ENCODE measurements around the gene KLB. TPM values are rescaled to one million over a fixed set of nuclear protein-coding genes. Genes with fewer than 3 reads are reported as not detected.
"Not testable (repeated sequence)": the region's sequence is repeated elsewhere in the genome, so short reads cannot be mapped to it uniquely, and the experiment has no call there.

Gene KLB
- total and polyA plus RNA-seq, 4 donors, result 0.06 to 0.45 (median 0.32) TPM

DNA sequence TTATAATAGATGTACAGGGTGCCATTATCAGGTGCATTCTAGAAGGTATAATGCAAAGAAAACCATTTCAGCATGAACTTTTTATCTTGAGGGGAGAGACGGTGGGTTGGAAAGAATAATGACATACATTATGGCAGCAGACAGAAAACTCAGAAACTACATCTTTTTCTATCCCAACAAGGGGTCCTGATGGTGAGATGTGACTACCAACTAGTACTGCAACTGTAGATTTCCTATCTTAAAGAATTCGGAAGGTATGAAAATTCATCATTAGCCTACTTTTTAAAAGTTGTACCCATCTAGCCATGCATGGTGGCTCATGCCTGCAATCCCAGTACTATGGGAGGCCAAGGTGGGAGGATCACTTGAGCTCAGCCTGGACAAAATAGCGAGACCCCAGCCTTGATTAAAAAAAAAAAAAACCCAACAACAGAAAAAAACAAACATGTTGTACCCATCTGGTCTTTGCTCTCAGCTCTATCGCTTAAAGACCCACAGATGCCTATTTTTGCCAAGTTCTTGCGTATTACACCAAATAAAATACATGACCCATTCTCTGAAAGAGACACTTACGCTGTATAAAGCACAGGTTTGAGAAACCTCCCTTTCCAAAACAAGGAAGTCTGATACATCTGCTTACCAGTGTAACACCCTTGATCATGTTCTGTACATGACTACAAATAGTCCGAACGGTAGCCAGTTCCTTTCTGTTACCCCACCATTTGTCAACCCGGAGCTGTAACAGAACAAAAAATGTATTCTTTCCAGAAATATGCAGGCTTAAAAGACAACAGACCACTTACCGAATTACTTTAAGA is 50.4 kb downstream of the KLB start:
- no peaks in the 10 kb centered on the region for H3K9me3 ChIP-seq (ENCODE audit: control insufficient read depth, insufficient read depth, low read length)
- H3K27me3 ChIP-seq (ENCODE audit: control insufficient read depth, insufficient read depth, low read length), result no peaks in the 10 kb centered on the region
- WGBS (ENCODE audit: insufficient coverage), result 84% methylated on average over 7 of the region's 10 CpGs
- H3K36me3 ChIP-seq (ENCODE audit: control insufficient read depth, insufficient read depth, low read length), result peaks cover 27% of the 10 kb centered on the region
- peak overlapping the region; percentile 99 for H3K4me3 ChIP-seq (ENCODE audit: low read depth, low read length)
- H3K27ac ChIP-seq (ENCODE audit: low read depth, low read length), result no peak overlapping the region
- peaks cover 15% of the 10 kb centered on the region for H3K4me1 ChIP-seq (ENCODE audit: control insufficient read depth, insufficient read depth, low read length)
- no peak for DNase-seq (ENCODE audit: low read depth in 4 of 6, low spot score in 6 of 6)

GRCh38 chr4:39458161-39458504 is 51.4 kb downstream of the KLB start:
- Histone ChIP-seq H3K4me1 (ENCODE audit: control insufficient read depth, insufficient read depth, low read length) (peaks cover 15% of the 10 kb centered on the region), H3K4me3 (ENCODE audit: low read depth, low read length) (peak overlapping the region; percentile 99), H3K36me3 (ENCODE audit: control insufficient read depth, insufficient read depth, low read length) (peaks cover 24% of the 10 kb centered on the region), H3K27ac (ENCODE audit: low read depth, low read length) (peak overlapping the region; percentile 99)
- 0% methylated on average over 10 of the region's 13 CpGs for WGBS (ENCODE audit: insufficient coverage)
- DNase-seq (ENCODE audit: low read depth in 4 of 6, low spot score in 6 of 6); H3K9me3 ChIP-seq (ENCODE audit: control insufficient read depth, insufficient read depth, low read length); H3K27me3 ChIP-seq (ENCODE audit: control insufficient read depth, insufficient read depth, low read length): not testable (repeated sequence)

GRCh38 chr4:39458505-39459300 is 52.0 kb downstream of the KLB start, which contains the start of the genes LIAS and RPL9:
Gene LIAS, plus strand, starts transcription at chr4:39459056. Its CDS starts 62 bp downstream, at chr4:39459118.
Gene RPL9, minus strand, starts transcription at chr4:39458922. Its CDS starts 483 bp downstream, at chr4:39458439.
- Histone ChIP-seq H3K4me3 (ENCODE audit: low read depth, low read length) (peak within 1 kb of the TSS; percentile 99), H3K27me3 (ENCODE audit: control insufficient read depth, insufficient read depth, low read length) (no peaks in the 10 kb centered on the region), H3K4me1 (ENCODE audit: control insufficient read depth, insufficient read depth, low read length) (peaks cover 15% of the 10 kb centered on the region), H3K27ac (ENCODE audit: low read depth, low read length) (peak within 1 kb of the TSS; percentile 99), H3K36me3 (ENCODE audit: control insufficient read depth, insufficient read depth, low read length) (peaks cover 23% of the 10 kb centered on the region), H3K9me3 (ENCODE audit: control insufficient read depth, insufficient read depth, low read length) (no peaks in the 10 kb centered on the region)
- whole genome bisulfite sequencing (ENCODE audit: insufficient coverage), result 0% methylated on average over 49 of the region's 55 CpGs
- DNase-seq (ENCODE audit: low read depth in 4 of 6, low spot score in 6 of 6), result peak; percentile 96 to 99 (median 98)

DNA sequence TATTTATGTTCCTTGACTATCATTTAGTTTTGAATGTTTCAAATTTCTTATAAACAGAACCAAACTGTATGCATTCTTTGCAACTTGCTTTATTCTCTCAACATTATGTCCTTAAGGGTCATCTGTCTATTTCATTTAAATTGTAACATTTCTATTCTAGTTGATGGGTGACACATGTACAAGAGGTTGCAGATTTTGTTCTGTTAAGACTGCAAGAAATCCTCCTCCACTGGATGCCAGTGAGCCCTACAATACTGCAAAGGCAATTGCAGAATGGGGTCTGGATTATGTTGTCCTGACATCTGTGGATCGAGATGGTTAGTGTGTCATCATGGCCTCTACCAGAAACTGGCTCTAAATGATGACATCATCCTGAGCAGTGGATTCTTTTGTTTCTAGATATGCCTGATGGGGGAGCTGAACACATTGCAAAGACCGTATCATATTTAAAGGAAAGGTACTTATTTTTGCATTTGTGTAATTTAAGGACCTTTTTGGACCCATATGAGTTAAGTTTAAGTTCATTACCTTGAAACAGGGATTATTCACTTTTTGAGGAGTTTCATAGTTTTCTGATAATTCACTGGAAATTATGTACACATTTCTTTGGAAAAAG is 58.3 kb downstream of the KLB start:
- H3K36me3 ChIP-seq (ENCODE audit: control insufficient read depth, insufficient read depth, low read length), result peaks cover 13% of the 10 kb centered on the region
- peaks cover 2% of the 10 kb centered on the region for H3K4me1 ChIP-seq (ENCODE audit: control insufficient read depth, insufficient read depth, low read length)
- H3K27me3 ChIP-seq (ENCODE audit: control insufficient read depth, insufficient read depth, low read length), result no peaks in the 10 kb centered on the region
- DNase-seq (ENCODE audit: low read depth in 4 of 6, low spot score in 6 of 6), result peak in 2 of 6 donors; percentile 10 to 65
- H3K4me3 ChIP-seq (ENCODE audit: low read depth, low read length), result no peak overlapping the region
- 20% methylated on average over 1 of the region's 2 CpGs for WGBS (ENCODE audit: insufficient coverage)
- H3K27ac ChIP-seq (ENCODE audit: low read depth, low read length), result no peak overlapping the region
- H3K9me3 ChIP-seq (ENCODE audit: control insufficient read depth, insufficient read depth, low read length), result no peaks in the 10 kb centered on the region

- DNase-seq (ENCODE audit: low read depth in 4 of 6, low spot score in 6 of 6), result no peak
- no peaks in the 10 kb centered on the region for H3K27me3 ChIP-seq (ENCODE audit: control insufficient read depth, insufficient read depth, low read length)
- peaks cover 18% of the 10 kb centered on the region for H3K36me3 ChIP-seq (ENCODE audit: control insufficient read depth, insufficient read depth, low read length)
- no CpG with 5 or more reads among the region's 4 CpGs for WGBS (ENCODE audit: insufficient coverage)
- no peak overlapping the region for H3K27ac ChIP-seq (ENCODE audit: low read depth, low read length)
- H3K9me3 ChIP-seq (ENCODE audit: control insufficient read depth, insufficient read depth, low read length), result no peaks in the 10 kb centered on the region
- no peaks in the 10 kb centered on the region for H3K4me1 ChIP-seq (ENCODE audit: control insufficient read depth, insufficient read depth, low read length)
- H3K4me3 ChIP-seq (ENCODE audit: low read depth, low read length), result no peak overlapping the region
Measured at GRCh38 chr4:39466747-39467146, 60.0 kb downstream of the KLB start.

DNA sequence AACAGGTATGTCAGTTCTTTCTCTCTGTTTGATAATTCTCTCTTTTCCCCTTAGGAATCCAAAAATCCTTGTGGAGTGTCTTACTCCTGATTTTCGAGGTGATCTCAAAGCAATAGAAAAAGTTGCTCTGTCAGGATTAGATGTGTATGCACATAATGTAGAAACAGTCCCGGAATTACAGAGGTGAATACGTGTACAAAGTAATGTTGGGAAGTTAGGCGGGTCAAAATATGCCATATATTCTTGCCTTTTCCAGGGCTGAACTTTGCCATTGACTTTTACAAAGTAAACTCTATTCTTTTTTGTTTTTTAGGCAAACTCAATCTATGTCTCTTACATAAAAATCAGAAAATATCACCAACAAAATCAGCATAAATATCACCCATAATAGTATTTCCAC is 60.7 kb downstream of the KLB start:
- 100% methylated on average over 1 of the region's 4 CpGs for WGBS (ENCODE audit: insufficient coverage)
- Histone ChIP-seq H3K9me3 (ENCODE audit: control insufficient read depth, insufficient read depth, low read length) (no peaks in the 10 kb centered on the region), H3K27ac (ENCODE audit: low read depth, low read length) (no peak overlapping the region), H3K4me1 (ENCODE audit: control insufficient read depth, insufficient read depth, low read length) (no peaks in the 10 kb centered on the region), H3K27me3 (ENCODE audit: control insufficient read depth, insufficient read depth, low read length) (no peaks in the 10 kb centered on the region), H3K36me3 (ENCODE audit: control insufficient read depth, insufficient read depth, low read length) (peaks cover 18% of the 10 kb centered on the region), H3K4me3 (ENCODE audit: low read depth, low read length) (no peak overlapping the region)
- no peak for DNase-seq (ENCODE audit: low read depth in 4 of 6, low spot score in 6 of 6)

DNA sequence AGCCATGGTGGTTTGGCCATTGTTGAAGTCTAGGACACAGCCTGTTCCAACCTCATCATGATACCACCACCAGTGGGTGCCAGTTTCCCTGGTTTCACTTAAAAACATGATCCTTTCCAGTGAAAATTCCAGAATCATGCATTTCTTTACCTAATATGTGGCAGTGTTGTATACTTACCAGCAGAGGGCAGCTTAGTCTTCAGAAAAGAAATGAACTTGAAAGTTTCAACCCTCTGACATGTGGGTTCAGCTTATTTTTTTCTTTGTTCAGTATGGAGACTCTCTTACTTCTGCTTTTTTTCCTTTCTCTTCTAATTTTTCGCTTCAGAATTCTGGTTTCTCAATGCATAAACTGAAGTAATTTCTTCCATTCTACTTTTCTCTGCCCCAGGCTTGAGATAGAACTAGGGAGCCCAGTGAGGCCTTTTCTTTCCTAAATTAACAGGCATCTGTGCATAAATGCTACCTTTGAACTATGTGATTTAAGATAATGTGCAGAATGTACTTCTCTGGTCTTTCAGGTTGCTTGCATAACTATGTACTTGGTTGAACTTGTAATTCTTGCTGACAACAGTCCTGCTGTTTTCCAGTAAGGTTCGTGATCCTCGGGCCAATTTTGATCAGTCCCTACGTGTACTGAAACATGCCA is 62.8 kb downstream of the KLB start:
- peak in 5 of 6 donors; percentile 41 to 95 (median 63) for DNase-seq (ENCODE audit: low read depth in 4 of 6, low spot score in 6 of 6)
- H3K27ac ChIP-seq (ENCODE audit: low read depth, low read length), result peak overlapping the region; percentile 41
- no peak overlapping the region for H3K4me3 ChIP-seq (ENCODE audit: low read depth, low read length)
- no peaks in the 10 kb centered on the region for H3K4me1 ChIP-seq (ENCODE audit: control insufficient read depth, insufficient read depth, low read length)
- H3K36me3 ChIP-seq (ENCODE audit: control insufficient read depth, insufficient read depth, low read length), result peaks cover 22% of the 10 kb centered on the region
- H3K27me3 ChIP-seq (ENCODE audit: control insufficient read depth, insufficient read depth, low read length), result no peaks in the 10 kb centered on the region
- no CpG with 5 or more reads among the region's 4 CpGs for WGBS (ENCODE audit: insufficient coverage)
- no peaks in the 10 kb centered on the region for H3K9me3 ChIP-seq (ENCODE audit: control insufficient read depth, insufficient read depth, low read length)

DNA sequence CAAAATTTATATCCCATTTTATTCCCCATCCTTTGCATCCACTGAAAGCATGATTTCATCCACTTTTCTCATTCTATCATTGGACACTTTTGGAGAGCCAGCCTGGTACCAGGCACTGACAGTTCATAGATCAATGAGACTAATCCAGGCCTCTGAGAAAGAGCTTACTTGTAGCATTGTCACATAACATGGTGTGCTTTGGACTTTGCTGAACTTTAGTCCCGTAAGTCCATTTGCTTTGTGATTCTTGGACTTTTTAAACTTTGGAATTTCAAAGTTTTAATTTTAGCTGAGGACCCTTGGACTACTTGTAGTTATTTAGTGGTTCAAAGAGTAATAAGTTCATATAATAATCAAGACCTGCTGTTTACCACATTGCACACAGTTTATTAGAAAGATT is 63.7 kb downstream of the KLB start:
- DNase-seq (ENCODE audit: low read depth in 4 of 6, low spot score in 6 of 6), result no peak
- Histone ChIP-seq H3K27me3 (ENCODE audit: control insufficient read depth, insufficient read depth, low read length) (no peaks in the 10 kb centered on the region), H3K27ac (ENCODE audit: low read depth, low read length) (no peak overlapping the region), H3K9me3 (ENCODE audit: control insufficient read depth, insufficient read depth, low read length) (no peaks in the 10 kb centered on the region), H3K4me1 (ENCODE audit: control insufficient read depth, insufficient read depth, low read length) (no peaks in the 10 kb centered on the region), H3K36me3 (ENCODE audit: control insufficient read depth, insufficient read depth, low read length) (peaks cover 24% of the 10 kb centered on the region), H3K4me3 (ENCODE audit: low read depth, low read length) (no peak overlapping the region)
- WGBS (ENCODE audit: insufficient coverage), result no CpG with 5 or more reads among the region's 1 CpG

DNA sequence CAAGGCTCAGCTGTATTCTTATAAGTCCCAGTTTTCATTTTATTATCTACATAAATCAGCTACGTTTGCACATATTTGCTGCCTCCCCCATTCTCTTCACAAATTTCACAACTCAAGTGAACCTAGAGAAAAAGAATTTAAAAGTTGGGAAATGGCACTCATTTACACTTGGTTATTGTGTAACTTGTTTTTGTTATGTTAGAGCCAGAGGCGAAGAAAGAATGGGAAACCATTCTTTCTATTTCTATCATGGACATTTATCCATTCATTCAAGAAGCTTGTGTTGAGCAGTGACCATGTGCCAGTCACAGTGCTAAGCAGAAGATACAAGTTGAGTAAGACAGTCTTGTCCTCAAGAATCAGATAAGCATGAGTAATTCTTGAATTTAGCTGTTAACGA is 65.7 kb downstream of the KLB start:
- Histone ChIP-seq H3K27ac (ENCODE audit: low read depth, low read length) (no peak overlapping the region), H3K4me3 (ENCODE audit: low read depth, low read length) (no peak overlapping the region), H3K4me1 (ENCODE audit: control insufficient read depth, insufficient read depth, low read length) (no peaks in the 10 kb centered on the region), H3K36me3 (ENCODE audit: control insufficient read depth, insufficient read depth, low read length) (peaks cover 22% of the 10 kb centered on the region), H3K9me3 (ENCODE audit: control insufficient read depth, insufficient read depth, low read length) (no peaks in the 10 kb centered on the region), H3K27me3 (ENCODE audit: control insufficient read depth, insufficient read depth, low read length) (no peaks in the 10 kb centered on the region)
- DNase-seq (ENCODE audit: low read depth in 4 of 6, low spot score in 6 of 6), result no peak
- WGBS (ENCODE audit: insufficient coverage), result no CpG with 5 or more reads among the region's 3 CpGs

All from spinal cord (tissue), 10 donors.